H1 (cell line): ENCODE results near the gene MDK. TPM values are rescaled to one million over a fixed set of nuclear protein-coding genes. Genes with fewer than 3 reads are reported as not detected.

Experiments used
- CTCF ChIA-PET: fragments of 300-600 bp; sonication (Branson Sonifier 250); formaldehyde crosslinking; loops from one replicate; lab custom pipeline; 2021; ENCODE audit not compliant: partially characterized antibody; lab: Charles Lee
- POLR2A ChIA-PET: fragments of 300-600 bp; sonication (Branson Sonifier 250); formaldehyde crosslinking; loops from one replicate; lab custom pipeline; 2021; ENCODE audit warnings: inconsistent platforms; ENCODE audit not compliant: partially characterized antibody; lab: Charles Lee
- DNase-seq, 2 experiments: peaks; one replicate each; pipeline versions ENCODE4 v3.0.0 to v3.0.0-alpha.2; 2010 to 2022; ENCODE audit warnings: low spot score in 2 of 2, low read depth in 1 of 2, mixed read lengths in 1 of 2
- FAIRE-seq: peaks from 2 replicates; lab custom pipeline; 2011; peaks lifted over from hg19 to GRCh38; lab: Jason Lieb, UNC
- H2AFZ ChIP-seq: 2 replicates; pipeline ENCODE4 v1.8.1; 2012; ENCODE audit warnings: low read length, inconsistent platforms
- H2AK5ac ChIP-seq: 2 replicates; pipeline ENCODE4 v1.6.1; 2013; ENCODE audit warnings: low read depth, low read length
- H2BK120ac ChIP-seq: replicated peaks from 2 replicates; pipeline ENCODE3; 2013; ENCODE audit warnings: low read depth, low read length, inconsistent platforms
- H2BK12ac ChIP-seq: 2 replicates; pipeline ENCODE4 v1.6.1; 2013; ENCODE audit warnings: low read depth, low read length
- H2BK15ac ChIP-seq: 2 replicates; pipeline ENCODE4 v1.6.1; 2013; ENCODE audit warnings: low read length
- H2BK20ac ChIP-seq: 2 replicates; pipeline ENCODE4 v1.6.1; 2013; ENCODE audit warnings: low read length
- H2BK5ac ChIP-seq: 2 replicates; pipeline ENCODE4 v1.6.1; 2013; ENCODE audit warnings: low read depth, low read length
- H3K14ac ChIP-seq: 2 replicates; pipeline ENCODE4 v1.6.1; 2013; ENCODE audit warnings: inconsistent platforms; ENCODE audit not compliant: insufficient read length
- H3K18ac ChIP-seq: 2 replicates; pipeline ENCODE4 v1.6.1; 2013; ENCODE audit warnings: low read length; ENCODE audit errors: extremely low read depth
- H3K23ac ChIP-seq: 2 replicates; pipeline ENCODE4 v1.6.1; 2013; ENCODE audit warnings: inconsistent platforms; ENCODE audit not compliant: insufficient read length
- H3K23me2 ChIP-seq: 2 replicates; pipeline ENCODE4 v1.6.1; 2013; ENCODE audit warnings: low read depth, low read length
- H3K27ac ChIP-seq: 2 replicates; pipeline ENCODE4 v1.6.1; 2011; ENCODE audit warnings: low read depth, low read length, inconsistent platforms
- H3K27me3 ChIP-seq, 4 experiments: replicated peaks in 1 of 4; 1 replicate in 1 of 4; 2 replicates in 3 of 4; pipeline versions ENCODE4 v1.6.1 to v1.8.1; 2011 to 2013; ENCODE audit warnings: low read length in 3 of 4, mild to moderate bottlenecking in 3 of 4, inconsistent platforms in 2 of 4, mixed read lengths in 2 of 4, moderate library complexity in 1 of 4; ENCODE audit not compliant: control insufficient read depth in 3 of 4, insufficient read depth in 3 of 4; ENCODE audit errors: extremely low read depth in 1 of 4
- H3K36me3 ChIP-seq, 4 experiments: 2 replicates each; pipeline versions ENCODE4 v1.6.1 to v1.8.1; 2011 to 2013; ENCODE audit warnings: mild to moderate bottlenecking in 4 of 4, low read length in 3 of 4, moderate library complexity in 2 of 4, control low read depth in 1 of 4, inconsistent platforms in 1 of 4; ENCODE audit not compliant: insufficient read depth in 4 of 4, control insufficient read depth in 2 of 4
- H3K4ac ChIP-seq: replicated peaks from 2 replicates; pipeline ENCODE3; 2013; ENCODE audit warnings: low read length, low read depth, mixed read lengths, inconsistent platforms; ENCODE audit not compliant: insufficient read length
- H3K4me1 ChIP-seq, 4 experiments: replicated peaks in 1 of 4; 1 replicate in 1 of 4; 2 replicates in 3 of 4; pipeline versions ENCODE4 v1.6.1 to v1.8.1; 2011 to 2013; ENCODE audit warnings: low read length in 3 of 4, inconsistent platforms in 2 of 4, mixed read lengths in 1 of 4; ENCODE audit not compliant: insufficient read depth in 4 of 4, control insufficient read depth in 3 of 4
- H3K4me2 ChIP-seq, 2 experiments: 2 replicates each; pipeline versions ENCODE4 v1.6.1 to v1.8.1; 2011 to 2013; ENCODE audit warnings: low read depth in 2 of 2, low read length in 2 of 2, control low read depth in 1 of 2, inconsistent platforms in 1 of 2, mild to moderate bottlenecking in 1 of 2; ENCODE audit not compliant: insufficient read depth in 1 of 2
- H3K4me3 ChIP-seq, 4 experiments: fragments of 200-600, 300-600 bp in 1 of 4; sonication (generic), shearing (Covaris generic), sonication (Bioruptor Twin) in 1 of 4; 2 replicates each; pipeline versions ENCODE4 v1.5.1 to v1.8.1; 2011 to 2016; ENCODE audit warnings: low read length in 4 of 4, low read depth in 3 of 4, control low read depth in 2 of 4, inconsistent platforms in 2 of 4, mild to moderate bottlenecking in 2 of 4, mixed read lengths in 1 of 4, moderate library complexity in 1 of 4; ENCODE audit not compliant: insufficient read depth in 2 of 4; ENCODE audit errors: extremely low read depth in 1 of 4
- H3K56ac ChIP-seq: replicated peaks from 2 replicates; pipeline ENCODE3; 2013; ENCODE audit warnings: low read depth, mild to moderate bottlenecking, mixed read lengths, low read length, inconsistent platforms; ENCODE audit not compliant: insufficient read length
- H3K79me1 ChIP-seq: 2 replicates; pipeline ENCODE4 v1.6.1; 2013; ENCODE audit warnings: low read depth, low read length, control low read depth
- H3K79me2 ChIP-seq, 2 experiments: 2 replicates each; pipeline versions ENCODE4 v1.6.1 to v1.8.1; 2012 to 2013; ENCODE audit warnings: low read length in 2 of 2, mild to moderate bottlenecking in 2 of 2, inconsistent platforms in 1 of 2; ENCODE audit not compliant: insufficient read depth in 2 of 2, control insufficient read depth in 1 of 2
- H3K9ac ChIP-seq, 4 experiments: replicated peaks in 1 of 4; 1 replicate in 1 of 4; 2 replicates in 3 of 4; pipeline versions ENCODE4 v1.6.1 to v1.8.1; 2011 to 2013; ENCODE audit warnings: low read depth in 3 of 4, low read length in 3 of 4, control low read depth in 2 of 4, mild to moderate bottlenecking in 2 of 4, moderate library complexity in 2 of 4, inconsistent platforms in 1 of 4; ENCODE audit errors: extremely low read depth in 1 of 4
- H3K9me3 ChIP-seq, 2 experiments: 2 replicates each; pipeline versions ENCODE4 v1.6.1 to v1.8.1; 2012 to 2013; ENCODE audit warnings: mild to moderate bottlenecking in 2 of 2, moderate library complexity in 2 of 2, control low read depth in 1 of 2, inconsistent platforms in 1 of 2, low read depth in 1 of 2, low read length in 1 of 2, mixed read lengths in 1 of 2; ENCODE audit not compliant: insufficient read depth in 2 of 2
- H4K20me1 ChIP-seq, 2 experiments: replicated peaks in 1 of 2; 2 replicates each; pipeline versions ENCODE3 to v1.8.1; 2011 to 2013; ENCODE audit warnings: inconsistent platforms in 2 of 2, low read length in 2 of 2, mild to moderate bottlenecking in 1 of 2; ENCODE audit not compliant: insufficient read depth in 2 of 2, control insufficient read depth in 1 of 2
- H4K5ac ChIP-seq: 2 replicates; pipeline ENCODE4 v1.6.1; 2013; ENCODE audit warnings: low read length, low read depth, mixed read lengths, inconsistent platforms; ENCODE audit not compliant: insufficient read length
- H4K8ac ChIP-seq: 2 replicates; pipeline ENCODE4 v1.8.0; 2013; ENCODE audit warnings: mild to moderate bottlenecking, moderate library complexity, low read length, inconsistent platforms; ENCODE audit not compliant: insufficient read depth; ENCODE audit errors: extremely low read depth
- H4K91ac ChIP-seq: replicated peaks from 2 replicates; pipeline ENCODE3; 2013; ENCODE audit warnings: low read length, mixed read lengths, inconsistent platforms; ENCODE audit not compliant: insufficient read length
- BACH1 ChIP-seq: IDR thresholded peaks from 2 replicates; pipeline ENCODE4 v1.6.1; 2012; ENCODE audit warnings: low read length, improper control_type of control experiment
- FOSL1 ChIP-seq: IDR thresholded peaks from 2 replicates; pipeline ENCODE4 v1.6.1; 2011; ENCODE audit warnings: mild to moderate bottlenecking, low read depth, low read length, moderate library complexity; ENCODE audit not compliant: insufficient read depth
- HDAC2 ChIP-seq, 2 experiments: fragments of 300-600 bp in 1 of 2; sonication (generic) in 1 of 2; IDR thresholded peaks; 2 replicates each; pipeline ENCODE4 v1.6.1; 2011 to 2012; ENCODE audit warnings: low read depth in 2 of 2, low read length in 2 of 2, mild to moderate bottlenecking in 2 of 2, moderate library complexity in 2 of 2, borderline replicate concordance in 1 of 2, inconsistent platforms in 1 of 2
- JUN ChIP-seq: IDR thresholded peaks from 2 replicates; pipeline ENCODE4 v1.6.1; 2011; ENCODE audit warnings: low read depth, mild to moderate bottlenecking, improper control_type of control experiment, low read length
- SIRT6 ChIP-seq: IDR thresholded peaks from one replicate; pipeline ENCODE4 v1.7.1; 2012; ENCODE audit warnings: low read length, inconsistent platforms
- TCF12 ChIP-seq: IDR thresholded peaks from 2 replicates; pipeline ENCODE4 v1.6.1; 2011; ENCODE audit warnings: low read depth, mild to moderate bottlenecking, low read length
- WGBS, 2 experiments: shearing (Covaris generic) in 1 of 2; methylation state at CpG; one replicate each; pipeline versions ENCODE4 v1.1.6 to v1.1.7; 2013 to 2015; ENCODE audit warnings: low lambda C conversion rate in 2 of 2, mixed read lengths in 2 of 2, inconsistent platforms in 1 of 2, low coverage in 1 of 2, missing lambda C conversion rate in 1 of 2; ENCODE audit not compliant: insufficient replicate concordance in 2 of 2, insufficient coverage in 1 of 2, insufficient read length in 1 of 2; ENCODE audit errors: extremely low coverage in 1 of 2, missing lambda C conversion rate in 1 of 2; 5-methylcytosine and 5-hydroxymethylcytosine counted together
- polyA plus RNA-seq, 7 experiments: library from polyadenylated mRNA; depleted of rRNA in 3 of 7; stranded (reverse) in 5 of 7; unstranded in 2 of 7; fragments of >200 nt in 5 of 7; fragments of 200-250 nt in 2 of 7; gene quantifications; 1 replicate in 5 of 7; 2 replicates in 1 of 7; 4 replicates in 1 of 7; pipeline versions ENCODE4 v1.2.1 to v1.2.3, GENCODE V29; 2011 to 2013; ENCODE audit warnings: missing spikeins in 2 of 7, mixed read lengths in 2 of 7
- total RNA-seq: library from RNA; stranded (reverse); fragmentation: NEBNext Ultra II Directional; extraction: Animal tissue kit (Norgen Biotek cat#: 25700); gene quantifications from 2 replicates; pipeline ENCODE4 v1.2.1, GENCODE V29; 2021

The MDK gene
- total and polyA plus RNA-seq, 2 of the 8 experiments (the other 6 are each of a cell fraction or from before 2014, with no cell fraction given): 309 to 606 TPM

DNA sequence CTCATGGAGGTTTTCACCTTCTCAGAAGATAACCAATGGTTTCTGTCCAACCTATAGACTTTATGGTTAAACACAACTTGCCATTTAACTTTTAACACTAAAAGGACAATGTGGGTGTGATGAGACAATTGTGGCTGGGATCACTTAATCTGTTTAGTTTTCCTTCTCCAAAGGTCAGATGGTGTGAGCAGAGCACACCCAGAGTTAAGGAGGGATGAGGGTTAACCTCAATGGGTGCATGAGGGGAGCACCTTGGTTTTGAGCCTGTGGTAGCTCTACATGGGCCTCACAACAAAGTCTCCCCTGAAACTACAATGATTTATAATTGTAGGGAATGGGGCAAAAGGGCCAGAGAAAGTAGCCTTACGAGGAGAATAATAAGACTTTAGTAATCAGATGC is 39.0 kb downstream of the MDK start:
- no peak overlapping the region for H2AFZ ChIP-seq
- H2BK15ac ChIP-seq: no peak overlapping the region
- H4K91ac ChIP-seq: no peak overlapping the region
- H3K56ac ChIP-seq: no peak overlapping the region
- no peak overlapping the region for H3K9ac ChIP-seq
- H3K79me2 ChIP-seq: no peaks in the 10 kb centered on the region
- no peak overlapping the region for H2BK20ac ChIP-seq
- H3K4me2 ChIP-seq: no peak overlapping the region
- H3K36me3 ChIP-seq: peaks cover 0 to 6% (median 1%) of the 10 kb centered on the region in 4 experiments; a peak in 3 of 8 replicates
- no peak overlapping the region for H3K4me3 ChIP-seq
- FAIRE-seq (no peak), DNase-seq (no peak)
- H2BK120ac ChIP-seq: no peak overlapping the region
- no peak overlapping the region for H4K5ac ChIP-seq
- no peak overlapping the region for H3K14ac ChIP-seq
- no peak overlapping the region for H3K27ac ChIP-seq
- no peak overlapping the region for H3K18ac ChIP-seq
- H2AK5ac ChIP-seq: no peak overlapping the region
- H3K79me1 ChIP-seq: no peaks in the 10 kb centered on the region
- no peaks in the 10 kb centered on the region for H3K27me3 ChIP-seq
- 79% methylated on average over 1 of the region's 1 CpG; no CpG with 5 or more reads in 1 of the 2 experiments for WGBS, 2 experiments
- H4K8ac ChIP-seq: no peak overlapping the region
- no peak for TF ChIP-seq SIRT6
- no peak for TF ChIP-seq HDAC2 (IDR thresholded peaks at IDR 0.05; ENCODE audit: borderline replicate concordance in 1 of 2, low read depth in 2 of 2, low read length in 2 of 2)
- no peak for TF ChIP-seq FOSL1
- TF ChIP-seq TCF12: no peak
- TF ChIP-seq BACH1: no peak
- TF ChIP-seq JUN: no peak
- no peak overlapping the region for H3K23ac ChIP-seq
- no peaks in the 10 kb centered on the region for H3K23me2 ChIP-seq
- H2BK5ac ChIP-seq: no peak overlapping the region
- H4K20me1 ChIP-seq: peaks cover 0 to 5% of the 10 kb centered on the region in 2 experiments
- POLR2A ChIA-PET: no interaction called here
- no peak overlapping the region for H2BK12ac ChIP-seq
- H3K4me1 ChIP-seq: 0 out of 7 replicates have a peak, but pooled peaks cover 0 to 2% (median 0%) of the 10 kb centered on the region in 4 experiments
- H3K4ac ChIP-seq: no peak overlapping the region
- CTCF ChIA-PET: interaction anchor here (1.0 to 2.4 kb wide), 3 partner anchors 9 to 99 kb away, joined by 3 to 9 read pairs (median 3); no protein-coding TSS in a partner anchor
- no peaks in the 10 kb centered on the region for H3K9me3 ChIP-seq
